RWPE1 (cell line): ENCODE results near the gene DSCAM.

Source experiments
- CTCF ChIA-PET: fragments of 350-600 bp; sonication (Branson Sonifier 250); formaldehyde crosslinking; extraction: SDS; loops from one replicate; lab custom pipeline; 2021; lab: Yijun Ruan, JAX
- POLR2A ChIA-PET: fragments of 400-600 bp; formaldehyde crosslinking; extraction: SDS; loops from one replicate; lab custom pipeline; 2020; ENCODE audit warnings: antibody characterized with exemption; ENCODE audit not compliant: low non-redundant PET; lab: Yijun Ruan, JAX
- DNase-seq: peaks from one replicate; pipeline ENCODE4 v3.0.0; 2012; ENCODE audit warnings: low spot score
- H3K27ac ChIP-seq: fragments of 450-650 bp; 2 replicates; pipeline ENCODE4 v1.5.1; 2017
- CTCF ChIP-seq: fragments of 450-650 bp; conservative IDR thresholded peaks from 2 replicates; pipeline ENCODE4 v1.5.1; 2017; ENCODE audit warnings: low read depth, mild to moderate bottlenecking

Gene DSCAM

DNA sequence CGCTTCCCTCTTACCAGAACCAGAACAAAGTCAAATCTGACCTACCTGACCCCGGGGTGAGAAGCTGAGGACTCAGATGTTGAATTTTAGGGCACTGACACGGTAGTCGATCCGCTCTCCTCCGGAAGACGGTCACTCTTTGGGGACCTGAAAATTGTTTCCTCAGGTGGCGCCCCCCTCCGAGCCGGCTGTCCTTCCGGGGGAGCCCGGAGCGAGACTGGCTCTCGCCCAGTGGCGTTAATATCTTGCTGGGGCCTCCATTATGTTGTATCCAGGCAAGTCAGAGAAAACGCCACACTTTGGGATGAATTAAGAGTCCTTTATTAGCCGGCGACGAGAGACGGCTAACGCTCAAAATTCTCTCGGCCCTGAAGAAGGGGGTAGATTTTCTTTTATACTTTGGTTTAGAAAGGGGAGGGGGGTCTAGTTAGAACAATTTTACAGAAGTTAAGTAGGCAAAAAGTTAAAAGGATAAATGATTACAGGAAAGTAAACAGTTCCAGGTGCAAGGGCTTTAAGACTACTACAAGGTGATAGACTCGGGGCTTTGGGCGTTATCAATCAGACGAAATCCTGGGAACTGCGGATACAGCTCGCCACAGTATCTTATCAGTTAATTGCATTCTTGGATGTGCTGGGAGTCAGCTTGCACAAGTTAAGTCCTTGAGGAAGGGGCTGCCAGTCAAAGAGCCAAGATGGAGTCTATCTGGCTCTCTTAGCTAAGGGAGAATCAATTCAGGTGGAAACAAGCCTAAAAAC is 269.5 kb downstream of the DSCAM start:
- TF ChIP-seq CTCF: no peak

DNA sequence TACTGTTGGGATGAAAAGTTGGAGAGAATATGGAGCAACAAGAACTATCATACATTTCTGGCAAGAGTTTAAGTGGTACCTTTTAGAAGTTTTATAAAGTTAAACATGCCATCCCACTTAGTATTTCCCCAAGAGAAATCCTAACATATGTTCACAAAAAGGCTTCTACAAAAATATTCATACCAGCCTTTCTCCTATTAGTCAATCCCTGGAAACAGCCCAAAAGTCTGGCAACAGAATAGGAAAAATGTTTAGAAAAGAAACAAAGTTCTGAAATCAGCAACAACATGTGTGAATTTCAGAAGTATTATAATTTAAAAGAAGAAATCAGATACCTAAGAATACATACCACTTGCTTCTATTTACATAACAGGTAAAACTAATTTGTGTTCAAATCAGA is 271.0 kb downstream of the DSCAM start:
- H3K27ac ChIP-seq: no peak overlapping the region
- DNase-seq: no peak
- CTCF ChIA-PET: no interaction called here

More for the DNA sequence above, 269.5 kb downstream of the DSCAM start:
- ChIA-PET POLR2A (no interaction called here), CTCF (interaction anchor here (0.6 kb wide), 1 partner anchor 468 kb away, joined by 3 read pairs; no protein-coding TSS in a partner anchor)
- DNase-seq: no peak
- H3K27ac ChIP-seq: no peak overlapping the region

GRCh38 chr21:40569357-40569756 is 277.6 kb downstream of the DSCAM start:
- no peak overlapping the region for H3K27ac ChIP-seq
- TF ChIP-seq CTCF: no peak
- CTCF ChIA-PET: no interaction called here
- POLR2A ChIA-PET: no interaction called here
- DNase-seq: no peak

More for the DNA sequence above, 271.0 kb downstream of the DSCAM start:
- POLR2A ChIA-PET: no interaction called here
- TF ChIP-seq CTCF: no peak

DNA sequence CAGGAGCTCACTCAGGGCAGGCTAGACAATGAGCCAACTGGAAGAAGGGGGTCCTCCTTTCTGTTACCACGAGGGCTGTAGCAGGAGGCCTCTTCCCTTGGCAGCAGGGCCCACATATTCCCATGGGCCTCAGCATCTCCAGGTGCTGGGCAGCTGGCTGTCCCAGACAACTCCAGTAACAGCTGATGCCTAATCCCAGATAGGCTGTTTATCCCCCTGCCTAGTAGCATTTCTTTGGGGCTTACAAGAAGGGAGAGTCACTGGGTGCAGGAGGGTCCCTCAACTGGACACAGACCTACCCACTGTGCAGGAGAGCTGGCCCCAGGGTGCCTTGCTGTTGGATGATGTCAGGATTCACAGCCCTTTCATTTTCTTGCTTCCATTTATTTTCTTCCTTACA is 278.2 kb downstream of the DSCAM start:
- no peak for DNase-seq
- POLR2A ChIA-PET: no interaction called here
- CTCF ChIA-PET: interaction anchor here (0.6 kb wide), 1 partner anchor 815 kb away, joined by 3 read pairs; no protein-coding TSS in a partner anchor
- no peak overlapping the region for H3K27ac ChIP-seq
- no peak for TF ChIP-seq CTCF

GRCh38 chr21:40567501-40567900 is 279.5 kb downstream of the DSCAM start:
- no peak for TF ChIP-seq CTCF
- no peak for DNase-seq
- H3K27ac ChIP-seq: no peak overlapping the region
- ChIA-PET POLR2A (no interaction called here), CTCF (no interaction called here)

GRCh38 chr21:40566486-40566885 is 280.5 kb downstream of the DSCAM start:
- ChIA-PET CTCF (no interaction called here), POLR2A (no interaction called here)
- no peak for DNase-seq
- no peak overlapping the region for H3K27ac ChIP-seq
- no peak for TF ChIP-seq CTCF
